Retinal pigment epithelial cell (primary cell): ENCODE results near the gene ANGPTL2.

Experiments
- DNase-seq: peaks from one replicate; pipeline ENCODE4 v3.0.0-alpha.2; 2010; ENCODE audit warnings: low read depth
- H3K4me3 ChIP-seq: 2 replicates; pipeline ENCODE4 v1.5.1; 2011; ENCODE audit warnings: mild to moderate bottlenecking, low read length, control low read depth, moderate library complexity
- CTCF ChIP-seq: conservative IDR thresholded peaks from 2 replicates; pipeline ENCODE4 v1.5.1; 2011; ENCODE audit warnings: low read depth, low read length, control low read depth, inconsistent platforms

Gene ANGPTL2

GRCh38 chr9:127130235-127130634 is 7.8 kb upstream of the ANGPTL2 start:
- TF ChIP-seq CTCF: no peak
- no peak for DNase-seq
- no peak overlapping the region for H3K4me3 ChIP-seq

DNA sequence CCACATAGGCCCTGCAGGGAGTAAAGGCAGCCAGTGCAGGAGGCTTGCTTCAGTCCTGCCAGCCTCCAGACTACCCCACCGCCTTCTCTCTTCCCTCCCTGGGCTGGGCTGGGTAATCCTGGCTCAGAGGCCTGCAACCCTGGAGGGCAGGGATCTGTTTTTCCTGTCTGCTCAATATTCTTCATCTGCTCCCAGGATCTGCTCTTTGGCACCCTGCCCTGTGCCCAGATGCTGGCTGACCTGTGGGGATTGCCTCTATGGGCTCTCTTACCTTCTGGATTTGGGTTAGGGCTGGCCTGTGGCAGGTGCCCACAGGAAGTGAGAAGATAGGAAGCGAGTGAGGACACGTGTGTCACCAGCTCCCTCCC is 7.3 kb upstream of the ANGPTL2 start:
- no peak for TF ChIP-seq CTCF
- no peak for DNase-seq
- no peak overlapping the region for H3K4me3 ChIP-seq

GRCh38 chr9:127129073-127129717 is 6.8 kb upstream of the ANGPTL2 start:
- no peak overlapping the region for H3K4me3 ChIP-seq
- DNase-seq: no peak
- TF ChIP-seq CTCF: no peak

GRCh38 chr9:127128341-127129072 is 6.1 kb upstream of the ANGPTL2 start:
- no peak for DNase-seq
- TF ChIP-seq CTCF: no peak
- H3K4me3 ChIP-seq: no peak overlapping the region

DNA sequence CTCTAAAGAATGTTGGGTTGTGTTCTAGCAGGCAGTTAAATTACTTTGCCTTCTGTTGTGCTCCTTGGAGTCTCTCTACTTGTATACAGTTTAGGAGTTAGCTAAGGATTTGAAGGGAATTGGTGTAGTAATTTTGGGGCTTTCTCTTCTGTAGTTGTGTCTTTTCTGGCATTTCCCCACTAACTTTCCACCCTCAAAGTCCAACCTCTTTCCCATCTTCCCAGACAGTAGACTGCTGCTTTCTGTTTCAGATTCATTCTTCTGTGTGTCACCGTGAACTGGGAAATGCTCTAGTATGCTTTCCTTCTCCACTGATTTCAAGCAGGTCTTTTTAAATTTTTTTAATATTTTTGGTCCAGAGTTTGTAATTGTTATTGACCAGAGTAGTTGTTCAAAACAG is 4.5 kb upstream of the ANGPTL2 start:
- no peak for TF ChIP-seq CTCF
- no peak for DNase-seq
- no peak overlapping the region for H3K4me3 ChIP-seq

GRCh38 chr9:127124792-127125191 is 2.4 kb upstream of the ANGPTL2 start:
- DNase-seq: no peak
- H3K4me3 ChIP-seq: no peak overlapping the region
- TF ChIP-seq CTCF: no peak

- H3K4me3 ChIP-seq: no peak overlapping the region
- no peak for DNase-seq
- no peak for TF ChIP-seq CTCF
Observed at GRCh38 chr9:127124111-127124531, 1.7 kb upstream of the ANGPTL2 start.
